ENCODE measurements around the gene SPATA31C2.
"Not testable (repeated sequence)": the region's sequence is repeated elsewhere in the genome, so short reads cannot be mapped to it uniquely, and the experiment has no call there.

The SPATA31C2 gene

DNA sequence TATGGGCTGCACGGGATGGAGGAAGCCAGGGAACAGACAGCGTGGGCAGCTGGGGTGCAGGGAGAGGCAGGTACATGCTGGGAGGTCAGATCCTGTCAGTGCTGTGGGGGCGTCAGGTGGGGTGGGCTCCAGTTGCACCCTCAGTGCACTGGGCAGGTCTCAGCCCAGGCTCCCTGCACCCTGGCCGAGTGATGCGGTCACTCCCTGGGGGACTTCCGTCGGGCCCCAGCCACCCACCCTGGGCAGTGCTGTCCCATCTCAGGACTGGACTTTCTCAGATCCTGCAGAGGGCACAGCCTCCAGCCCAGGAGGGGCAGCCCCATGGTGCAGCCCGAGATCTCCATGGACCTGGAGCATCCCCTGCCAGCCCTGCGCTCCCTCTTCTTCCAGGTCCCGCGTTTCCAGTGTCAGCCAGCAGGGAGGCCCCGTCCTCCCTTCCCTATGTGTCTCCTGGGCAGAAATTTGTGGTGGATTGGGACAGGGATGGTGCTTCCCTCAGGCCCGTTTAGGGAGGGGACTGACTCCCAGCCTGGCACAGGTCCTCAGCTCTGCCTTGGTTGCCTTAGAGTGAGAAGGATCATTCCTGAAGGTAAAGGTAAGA, 10.5 kb downstream of the SPATA31C2 start:
- DNase-seq (ENCODE audit: low read depth in 4 of 4, low spot score in 1 of 4), result not testable (repeated sequence)

DNA sequence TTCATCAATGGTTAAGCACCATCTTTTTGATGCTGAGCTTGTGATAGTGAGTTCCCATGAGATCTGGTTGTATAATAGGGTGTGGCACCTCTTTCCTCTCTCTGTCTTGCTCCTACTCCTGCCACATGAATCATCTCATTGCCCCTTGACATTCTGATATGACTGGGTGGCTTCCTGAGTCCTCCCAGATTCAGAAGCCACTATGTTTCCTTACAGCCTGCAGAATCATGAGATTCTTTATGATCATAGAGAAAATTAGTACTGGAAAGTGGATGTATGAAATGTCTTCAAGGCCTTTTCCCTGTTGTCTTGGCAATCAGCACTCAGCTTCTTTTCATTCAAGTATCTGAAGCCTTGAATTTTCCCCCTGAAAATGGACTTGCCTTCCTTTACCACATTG, 14.9 kb downstream of the SPATA31C2 start:
- DNase-seq (ENCODE audit: low read depth in 4 of 4, low spot score in 1 of 4), result not testable (repeated sequence)

DNA sequence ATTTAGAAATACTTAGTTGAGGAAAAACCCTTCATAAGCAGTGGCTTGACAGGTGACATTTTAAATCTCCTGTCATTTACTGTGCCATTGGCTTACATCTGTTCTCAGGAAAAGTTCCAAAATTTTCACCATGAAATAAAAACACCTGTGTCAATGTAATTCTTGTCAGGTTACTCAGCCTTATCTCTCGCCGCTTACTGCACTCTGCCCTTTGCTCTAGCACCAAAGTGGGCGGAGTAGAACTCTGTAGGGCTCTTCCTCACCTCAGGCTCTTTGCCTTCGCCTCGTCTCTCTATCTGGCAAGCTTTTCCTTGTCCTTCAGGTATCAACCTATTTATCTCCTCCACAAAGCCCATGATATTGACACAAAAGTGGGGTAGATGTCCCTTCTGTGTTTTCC, 20.2 kb downstream of the SPATA31C2 start:
- not testable (repeated sequence) for DNase-seq (ENCODE audit: low read depth in 4 of 4, low spot score in 1 of 4)

DNA sequence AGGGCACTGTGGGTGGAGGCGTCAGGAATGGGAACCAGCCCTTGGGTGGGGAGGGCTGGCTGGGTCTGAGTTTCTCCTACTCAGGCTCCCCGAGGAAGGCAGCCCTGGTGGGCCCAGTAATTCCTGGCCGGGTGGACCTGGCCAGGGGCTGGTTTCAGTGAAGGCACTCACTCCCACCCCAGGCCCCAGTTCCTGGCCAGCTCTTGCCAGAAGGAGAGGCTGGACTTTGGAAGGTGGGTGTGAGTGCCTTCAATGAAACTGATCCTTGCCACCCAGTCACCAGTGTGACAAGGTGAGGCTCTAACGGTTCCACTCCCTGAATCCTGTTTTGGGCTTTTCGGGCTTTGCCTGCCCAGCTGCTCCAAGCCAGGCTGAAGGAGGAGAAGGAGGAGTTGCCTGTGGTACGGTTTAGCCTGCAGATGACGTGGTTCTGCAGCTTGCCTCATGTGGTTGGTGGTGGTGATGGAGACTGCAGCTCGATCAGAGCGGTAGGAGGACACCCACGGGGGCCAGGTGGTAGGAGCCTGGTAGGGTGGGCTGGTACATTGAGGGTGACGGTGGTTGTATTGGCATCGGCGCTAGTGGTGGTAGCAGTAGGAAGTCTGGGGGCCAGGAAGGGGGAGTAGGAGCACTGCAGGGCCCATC, 23.2 kb downstream of the SPATA31C2 start:
- DNase-seq (ENCODE audit: low read depth in 4 of 4, low spot score in 1 of 4), result not testable (repeated sequence)

DNA sequence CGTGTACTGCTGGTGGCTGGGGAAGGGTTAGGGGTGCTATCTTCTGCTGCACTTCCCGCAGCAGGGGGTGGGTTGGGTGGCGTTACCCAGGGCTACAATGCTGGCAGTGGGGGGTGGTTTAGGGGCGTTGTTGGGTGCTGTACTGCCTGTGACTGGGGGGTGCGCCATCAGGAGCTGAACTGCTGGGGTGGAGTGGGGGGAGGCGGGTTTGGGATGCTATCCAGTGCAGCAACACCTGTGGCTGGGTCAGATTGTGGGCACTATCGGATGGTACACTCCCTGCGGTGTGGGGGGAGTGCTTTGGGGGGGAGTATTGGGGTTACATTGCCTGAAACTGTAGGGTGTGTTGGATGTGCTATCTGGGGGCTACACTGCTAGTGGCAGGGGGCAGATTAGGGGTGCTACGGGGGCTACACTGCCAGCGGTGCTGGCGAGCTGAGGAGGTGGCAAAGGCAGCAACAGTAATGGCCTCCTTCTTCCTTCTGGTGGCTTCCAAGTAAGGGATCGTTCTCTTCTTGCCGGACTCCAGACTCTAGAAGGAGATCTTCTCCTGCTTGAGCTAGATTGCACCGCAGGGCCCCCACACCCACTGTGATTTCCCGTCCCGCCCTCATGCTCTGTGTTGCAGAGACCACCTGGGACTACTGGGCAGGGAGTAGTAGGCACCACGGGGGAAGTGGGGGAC, 23.9 kb downstream of the SPATA31C2 start:
- not testable (repeated sequence) for DNase-seq (ENCODE audit: low read depth in 4 of 4, low spot score in 1 of 4)

DNA sequence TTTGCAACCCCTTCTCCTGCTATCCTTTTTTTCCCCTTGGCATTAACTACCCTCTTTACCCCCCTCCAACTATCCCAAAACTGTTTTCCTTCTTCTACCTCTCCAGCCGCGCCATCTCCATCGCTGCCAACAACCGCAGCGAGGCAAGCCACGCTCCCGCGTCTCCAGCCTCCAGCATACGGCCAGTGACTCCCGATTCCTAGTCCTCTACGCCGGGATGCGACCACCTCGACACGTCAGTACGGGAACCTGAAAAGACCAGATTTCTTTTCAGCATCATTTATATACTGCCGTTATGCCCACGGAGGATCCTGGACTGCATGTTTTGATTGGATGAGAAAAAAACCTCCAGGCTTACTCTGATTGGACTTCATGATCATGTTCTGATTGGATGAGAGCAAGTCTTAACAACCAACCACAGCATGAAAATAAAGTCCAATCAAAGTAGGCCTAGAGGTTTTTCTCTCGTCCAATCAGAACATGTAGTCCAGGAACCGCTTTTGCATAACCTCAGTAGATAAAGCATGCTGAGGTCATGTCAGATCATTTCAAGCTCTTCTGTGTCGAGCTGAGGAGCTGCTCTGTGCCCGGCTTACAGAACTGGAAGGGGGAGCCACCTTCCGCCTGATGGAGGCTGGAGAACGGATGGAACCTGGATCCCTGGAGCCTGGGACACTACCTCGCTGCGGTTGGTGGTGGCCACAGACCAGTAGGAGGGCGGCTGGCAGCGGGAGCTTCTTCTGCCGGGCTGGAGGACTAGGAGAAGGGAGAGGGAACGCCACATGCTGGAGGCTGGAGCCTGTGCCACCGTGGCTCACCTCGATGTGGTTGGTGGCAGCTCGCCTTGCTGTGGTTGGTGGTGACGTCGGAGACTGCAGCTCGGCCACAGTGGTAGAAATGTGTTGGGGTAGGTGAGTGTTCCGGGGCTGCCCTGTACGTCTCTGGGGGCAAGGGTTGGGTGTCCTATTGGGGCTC, 24.8 kb downstream of the SPATA31C2 start:
- DNase-seq (ENCODE audit: low read depth in 4 of 4, low spot score in 1 of 4), result not testable (repeated sequence)

DNA sequence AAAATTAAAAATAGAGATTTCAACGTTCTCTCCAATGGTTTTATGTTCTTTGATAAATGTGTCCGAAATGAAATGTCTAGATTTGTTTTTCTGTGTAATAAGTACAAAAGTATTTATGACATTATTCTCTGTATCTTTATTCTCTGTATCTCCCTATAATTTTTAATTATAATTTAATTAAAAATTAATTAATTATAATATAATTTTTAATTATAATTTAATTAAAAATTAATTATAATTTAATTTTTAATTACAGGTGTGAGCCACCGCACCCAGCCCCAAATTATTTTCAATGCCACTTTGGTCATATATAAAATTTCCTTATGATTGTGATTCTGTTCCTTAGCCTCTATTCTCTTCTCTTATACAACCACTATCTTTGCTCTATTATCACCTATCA, 28.2 kb downstream of the SPATA31C2 start:
- DNase-seq (ENCODE audit: low read depth in 4 of 4, low spot score in 1 of 4), result no peak

DNA sequence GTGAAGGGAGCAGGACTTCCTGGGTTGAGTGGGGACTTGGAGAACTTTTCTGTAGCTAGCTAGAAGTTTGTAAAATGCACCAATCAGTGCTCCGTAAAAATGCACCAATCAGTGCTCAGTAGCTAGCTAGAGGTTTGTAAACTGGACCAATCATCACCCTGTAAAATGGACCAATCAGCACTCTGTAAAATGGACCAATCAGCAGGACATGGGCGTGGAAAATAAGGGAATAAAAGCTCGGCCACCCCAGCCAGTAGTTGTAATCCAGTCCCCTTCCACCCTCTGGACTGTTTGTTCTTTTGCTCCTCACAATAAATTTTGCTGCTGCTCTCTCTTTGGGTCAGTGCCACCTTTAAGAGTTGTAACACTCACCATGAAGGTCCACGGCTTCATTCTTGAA, 29.5 kb downstream of the SPATA31C2 start:
- no peak for DNase-seq (ENCODE audit: low read depth in 4 of 4, low spot score in 1 of 4)

DNA sequence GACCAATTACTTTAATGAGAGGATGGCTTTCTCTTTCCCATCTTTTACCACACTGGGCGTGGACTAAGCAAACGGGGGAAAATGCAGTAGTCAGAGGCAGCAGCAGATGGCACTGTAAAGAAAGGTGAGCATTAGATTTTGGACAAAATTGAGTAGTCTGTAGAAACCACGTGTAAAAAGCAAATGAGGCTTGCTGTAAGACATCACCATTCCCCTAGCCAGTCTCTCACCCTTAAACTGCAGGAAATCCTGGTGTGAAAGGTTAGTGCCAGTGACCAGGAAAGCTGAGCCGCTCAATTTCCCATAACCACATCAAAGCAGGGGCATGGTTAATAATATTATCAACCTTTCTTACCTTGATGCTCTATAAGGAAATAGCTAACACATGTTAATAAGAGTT, 31.8 kb downstream of the SPATA31C2 start:
- DNase-seq (ENCODE audit: low read depth in 4 of 4, low spot score in 1 of 4), result no peak

DNA sequence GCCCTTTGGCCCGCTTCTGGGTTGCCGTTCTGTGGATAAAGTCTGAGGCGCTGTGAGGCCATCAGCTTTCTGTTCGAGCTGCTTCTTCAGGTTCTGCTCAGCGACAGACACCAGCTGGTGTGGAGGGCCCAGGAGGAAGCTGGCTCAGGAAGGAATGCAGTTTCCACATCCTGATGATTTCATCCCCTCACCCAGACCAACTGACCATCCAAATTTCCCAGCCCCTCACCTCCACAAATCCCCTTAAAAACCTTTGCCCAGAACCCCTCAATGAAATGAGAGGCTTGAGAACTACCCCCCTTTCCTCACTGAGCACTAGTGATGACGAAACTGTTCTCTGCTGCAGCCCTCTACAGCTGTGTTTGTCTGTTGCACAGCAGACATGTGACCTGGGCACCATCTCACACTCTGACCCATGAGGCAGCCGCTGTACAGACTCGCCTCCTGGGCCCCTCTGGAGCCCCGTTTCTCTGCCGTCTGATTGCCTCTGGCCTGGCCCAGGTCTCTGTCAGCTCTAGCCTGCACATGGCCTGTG, 45.4 kb downstream of the SPATA31C2 start:
- DNase-seq (ENCODE audit: low read depth in 4 of 4, low spot score in 1 of 4), result no peak

DNA sequence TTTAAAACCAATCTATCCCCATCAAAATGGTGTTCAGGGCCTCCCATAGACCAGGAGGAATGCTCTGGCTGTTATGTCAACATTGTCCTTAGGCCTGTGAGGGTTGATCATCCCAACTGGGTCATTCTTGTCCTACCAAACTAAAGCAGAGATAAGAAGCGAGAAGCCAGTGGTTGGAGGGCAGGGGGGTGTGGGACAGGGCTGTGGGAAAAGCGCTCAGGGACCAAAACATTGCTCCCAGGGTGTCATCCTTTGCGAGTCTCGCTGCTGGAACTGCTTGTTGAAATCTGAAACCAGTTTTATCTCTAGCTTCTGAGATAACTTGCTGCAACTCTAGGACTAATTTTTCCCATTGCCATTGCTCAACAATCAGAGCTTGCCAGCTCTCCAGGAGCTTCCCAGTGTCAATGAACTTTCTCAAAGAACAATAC, 48.1 kb downstream of the SPATA31C2 start:
- DNase-seq (ENCODE audit: low read depth in 4 of 4, low spot score in 1 of 4), result no peak

DNA sequence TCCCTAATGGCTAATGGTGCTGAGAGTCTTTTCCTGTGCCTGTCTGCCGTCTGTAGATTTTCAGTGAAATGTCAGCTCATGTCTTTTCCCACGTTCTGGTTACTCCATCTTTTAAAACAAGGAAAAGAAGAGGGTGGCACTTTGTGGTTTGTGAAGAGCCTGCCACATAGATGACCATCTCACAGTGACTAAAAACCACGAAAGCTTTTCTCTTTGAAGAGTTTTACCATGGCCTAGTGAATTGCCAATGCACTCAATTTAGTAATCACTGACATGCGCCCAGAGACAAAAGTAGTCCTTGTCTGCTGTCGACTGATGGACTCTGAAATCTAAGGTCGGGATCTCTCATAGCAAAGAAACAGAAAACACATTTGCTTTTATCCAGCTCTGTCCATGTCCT, 50.4 kb downstream of the SPATA31C2 start:
- no peak for DNase-seq (ENCODE audit: low read depth in 4 of 4, low spot score in 1 of 4)

DNA sequence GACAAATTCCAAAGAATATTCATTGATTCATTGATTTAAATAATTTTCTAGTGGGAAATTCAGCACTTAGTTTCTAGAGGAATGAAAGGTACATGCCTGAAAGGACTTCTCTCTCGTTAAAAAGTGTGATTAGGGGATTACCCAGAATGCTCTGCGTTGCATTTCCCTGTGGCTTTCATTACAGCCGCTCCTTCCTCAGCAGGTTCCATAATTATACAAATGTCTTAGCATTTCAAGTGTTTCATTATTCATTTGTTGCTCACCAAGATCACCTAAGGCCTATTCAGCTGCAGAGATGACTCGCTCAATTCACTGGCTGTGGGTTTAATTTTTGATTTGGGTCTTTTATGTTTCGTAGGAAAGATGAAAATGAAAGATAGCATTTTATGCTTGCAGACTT, 52.8 kb downstream of the SPATA31C2 start:
- DNase-seq (ENCODE audit: low read depth in 4 of 4, low spot score in 1 of 4), result no peak

DNA sequence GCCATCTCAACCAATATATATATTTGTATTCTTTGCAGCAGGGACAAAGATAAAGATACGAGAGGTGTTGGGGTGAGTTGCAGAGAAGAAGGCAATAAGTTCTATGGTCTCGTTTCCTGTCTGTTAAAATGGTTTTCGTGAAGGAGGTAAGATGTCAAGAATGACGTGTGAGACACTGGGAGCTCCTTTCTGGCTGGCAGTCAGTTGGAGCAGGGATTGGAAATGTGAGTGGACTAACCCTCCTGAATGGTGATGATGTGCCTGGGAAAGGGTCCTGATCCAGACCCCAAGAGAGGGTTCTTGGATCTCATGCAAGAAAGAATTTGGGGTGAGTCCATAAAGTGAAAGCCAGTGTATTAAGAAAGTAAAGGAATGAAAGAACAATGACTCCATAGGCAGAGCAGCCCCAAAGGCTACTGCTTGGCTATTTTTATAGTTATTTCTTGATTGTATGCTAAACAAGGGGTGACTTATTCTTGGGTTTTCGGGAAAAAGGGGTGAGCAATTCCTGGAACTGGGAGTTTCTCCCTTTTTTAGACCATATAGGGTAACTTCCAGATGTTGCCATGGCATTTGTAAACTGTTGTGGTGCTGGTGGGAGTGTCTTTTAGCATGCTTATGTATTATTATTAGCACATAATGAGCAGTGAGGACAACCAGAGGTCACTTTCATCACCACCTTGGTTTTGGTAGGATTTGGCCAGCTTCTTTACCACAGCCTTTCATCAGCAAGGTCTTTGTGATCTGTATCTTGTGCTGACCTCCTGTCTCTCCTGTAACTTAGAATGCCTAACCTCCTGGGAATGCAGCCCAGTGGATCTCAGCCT, 53.7 kb downstream of the SPATA31C2 start:
- DNase-seq (ENCODE audit: low read depth in 4 of 4, low spot score in 1 of 4), result no peak

Data from stimulated activated CD4-positive, alpha-beta T cell treated with anti-CD3 and anti-CD28 coated beads, Interleukin-1b, Interleukin-23, amount 100 ng/mL, for 24 hours (primary cell).